ENCODE data around the gene SRSF8. TPM values are rescaled to one million over a fixed set of nuclear protein-coding genes. Genes with fewer than 3 reads are reported as not detected.
A peak's percentile ranks its signal among the peaks of the same experiment; 100 is the strongest.
"Not testable (repeated sequence)": the region's sequence is repeated elsewhere in the genome, so short reads cannot be mapped to it uniquely, and the experiment has no call there.

Gene SRSF8, protein sequence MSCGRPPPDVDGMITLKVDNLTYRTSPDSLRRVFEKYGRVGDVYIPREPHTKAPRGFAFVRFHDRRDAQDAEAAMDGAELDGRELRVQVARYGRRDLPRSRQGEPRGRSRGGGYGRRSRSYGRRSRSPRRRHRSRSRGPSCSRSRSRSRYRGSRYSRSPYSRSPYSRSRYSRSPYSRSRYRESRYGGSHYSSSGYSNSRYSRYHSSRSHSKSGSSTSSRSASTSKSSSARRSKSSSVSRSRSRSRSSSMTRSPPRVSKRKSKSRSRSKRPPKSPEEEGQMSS
- 10 to 100 TPM; 67.2 to 67.9 TPM for total RNA-seq
- 72.7 TPM for polyA plus RNA-seq (2013, experiment 1 of 2)
- 68.8 TPM for polyA plus RNA-seq (2013, experiment 2 of 2)
- total RNA-seq, result 28.7 to 162 (median 95.9) reads per million in 172 experiments

GRCh38 chr11:95066716-95067038 lies at the start of gene SRSF8:
Gene SRSF8, plus strand, starts transcription at chr11:95066919. Its CDS starts 308 bp downstream, at chr11:95067227.
- intact Hi-C loops (cut with DNase I, micrococcal nuclease), result loop anchor here (1.0 to 10.0 kb wide), 5 partner anchors 23 to 1326 kb away; partner anchors contain the start of genes ENDOD1 (in 2 of the 2), CEP57 (in 1 of the 2), CWC15 (in 1 of the 2) and JRKL (in 1 of the 2)
- H3K36me3 ChIP-seq (ENCODE audit: insufficient read depth, low read length), result peaks cover 3% of the 10 kb centered on the region
- Mint-ChIP-seq H3K9me3 (no peaks in the 10 kb centered on the region), H3K4me1 (ENCODE audit: low read depth) (peaks cover 35% of the 10 kb centered on the region), H3K27me3 (no peaks in the 10 kb centered on the region), H3K36me3 (ENCODE audit: low read depth) (peaks cover 30% of the 10 kb centered on the region), H3K27ac (peak within 1 kb of the TSS; percentile 99), H3K4me3 (peak within 1 kb of the TSS; percentile 98)
- POLR2A ChIA-PET, result interaction anchor here (0.7 to 4.1 kb wide), 29 partner anchors 8 to 1325 kb away, joined by 3 to 266 read pairs (median 10); partner anchors contain the start of genes C11orf54, CCDC82, CEP57 and CWC15
- no peaks in the 10 kb centered on the region for H3K27me3 ChIP-seq (ENCODE audit: control insufficient read depth in 1 of 2, insufficient read depth in 2 of 2, low read length in 2 of 2)
- CTCF ChIA-PET, result interaction anchor here (0.6 to 5.3 kb wide), 18 partner anchors 8 to 1323 kb away, joined by 3 to 67 read pairs (median 4); partner anchors contain the start of genes CCDC82, CEP57, CWC15 and ENDOD1
- ATAC-seq (ENCODE audit: poor library complexity), result peak; percentile 5
- peak within 1 kb of the TSS; percentile 95 for H3K4me3 ChIP-seq (ENCODE audit: low read length)
- no peak for DNase-seq
- H3K4me1 ChIP-seq (ENCODE audit: insufficient read depth, low read length), result peaks cover 12% of the 10 kb centered on the region
- H3K27ac ChIP-seq (ENCODE audit: low read depth in 1 of 2, low read length in 2 of 2), result peak within 1 kb of the TSS; percentile 87 to 90
- no peaks in the 10 kb centered on the region for H3K9me3 ChIP-seq (ENCODE audit: control insufficient read depth in 1 of 2, insufficient read depth in 1 of 2, low read length in 2 of 2)
- no peak for TF ChIP-seq CTCF (IDR thresholded peaks at IDR 0.05)

DNA sequence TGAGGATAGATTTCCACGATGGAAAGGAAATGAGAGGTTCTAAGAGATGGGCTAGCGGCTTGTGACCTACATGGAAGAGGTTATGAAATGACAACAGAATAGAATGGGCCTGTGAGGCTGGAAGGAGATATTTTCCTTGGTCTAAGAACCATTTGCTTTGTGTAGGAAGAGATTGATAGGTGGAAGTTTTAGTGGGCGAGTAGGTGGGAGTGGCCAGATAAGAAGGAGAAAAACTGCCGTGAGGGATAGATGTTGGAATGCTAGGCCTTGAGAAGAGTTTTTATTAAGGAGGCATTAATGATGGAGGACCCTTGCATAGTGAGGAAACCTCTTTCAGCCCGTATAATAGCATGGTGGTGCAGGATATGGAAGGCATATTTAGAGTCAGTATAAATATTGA lies 45.3 kb upstream of the SRSF8 start:
- H3K9me3 Mint-ChIP-seq; H3K36me3 Mint-ChIP-seq (ENCODE audit: low read depth); H3K27ac Mint-ChIP-seq; H3K4me3 Mint-ChIP-seq; CTCF ChIA-PET; H3K9me3 ChIP-seq (ENCODE audit: control insufficient read depth in 1 of 2, insufficient read depth in 1 of 2, low read length in 2 of 2); intact Hi-C loops (cut with DNase I, micrococcal nuclease); DNase-seq; POLR2A ChIA-PET; H3K4me1 ChIP-seq (ENCODE audit: insufficient read depth, low read length); H3K4me3 ChIP-seq (ENCODE audit: low read length); H3K27me3 Mint-ChIP-seq; H3K27me3 ChIP-seq (ENCODE audit: control insufficient read depth in 1 of 2, insufficient read depth in 2 of 2, low read length in 2 of 2); H3K36me3 ChIP-seq (ENCODE audit: insufficient read depth, low read length); ATAC-seq (ENCODE audit: poor library complexity); H3K27ac ChIP-seq (ENCODE audit: low read depth in 1 of 2, low read length in 2 of 2); H3K4me1 Mint-ChIP-seq (ENCODE audit: low read depth): not testable (repeated sequence)

DNA sequence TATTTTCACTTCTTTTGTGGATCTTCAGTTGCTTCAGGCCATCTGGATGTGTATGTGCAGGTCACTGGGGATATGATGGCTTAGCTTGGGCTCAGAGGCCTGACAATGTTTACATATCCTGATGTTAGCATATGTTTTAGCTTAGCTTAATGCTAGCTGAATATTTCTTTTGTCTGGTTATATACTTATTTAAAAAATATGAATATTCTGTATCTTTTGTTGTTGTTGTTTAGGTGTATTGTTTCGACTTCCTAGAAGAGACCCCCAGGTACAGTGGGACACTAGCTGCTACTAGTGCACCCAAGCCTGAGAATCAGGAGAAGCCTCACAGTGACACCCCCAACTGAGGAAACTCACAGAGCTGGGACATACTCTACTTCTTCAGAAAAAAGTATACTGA lies 41.8 kb upstream of the SRSF8 start, which contains the start of gene KDM4E:
TSS of gene KDM4E (plus strand) at position 301 of the 400 bp plus-strand sequence. CDS start 300 bp downstream, outside the sequence.
- no peaks in the 10 kb centered on the region for H3K27me3 Mint-ChIP-seq
- Histone ChIP-seq H3K27me3 (ENCODE audit: control insufficient read depth in 1 of 2, insufficient read depth in 2 of 2, low read length in 2 of 2) (no peaks in the 10 kb centered on the region), H3K9me3 (ENCODE audit: control insufficient read depth in 1 of 2, insufficient read depth in 1 of 2, low read length in 2 of 2) (no peaks in the 10 kb centered on the region), H3K4me3 (ENCODE audit: low read length) (no peak within 1 kb of the TSS), H3K4me1 (ENCODE audit: insufficient read depth, low read length) (no peaks in the 10 kb centered on the region), H3K27ac (ENCODE audit: low read depth in 1 of 2, low read length in 2 of 2) (no peak within 1 kb of the TSS), H3K36me3 (ENCODE audit: insufficient read depth, low read length) (no peaks in the 10 kb centered on the region)
- TF ChIP-seq CTCF (IDR thresholded peaks at IDR 0.05), result no peak
- no peaks in the 10 kb centered on the region for H3K4me1 Mint-ChIP-seq (ENCODE audit: low read depth)
- DNase-seq (no peak), ATAC-seq (ENCODE audit: poor library complexity) (no peak)
- intact Hi-C loops (cut with DNase I, micrococcal nuclease), result no loop called here
- no peaks in the 10 kb centered on the region for H3K36me3 Mint-ChIP-seq (ENCODE audit: low read depth)
- ChIA-PET POLR2A (no interaction called here), CTCF (no interaction called here)
- H3K27ac Mint-ChIP-seq, result no peak within 1 kb of the TSS
- H3K4me3 Mint-ChIP-seq, result no peak within 1 kb of the TSS
- H3K9me3 Mint-ChIP-seq, result no peaks in the 10 kb centered on the region

DNA sequence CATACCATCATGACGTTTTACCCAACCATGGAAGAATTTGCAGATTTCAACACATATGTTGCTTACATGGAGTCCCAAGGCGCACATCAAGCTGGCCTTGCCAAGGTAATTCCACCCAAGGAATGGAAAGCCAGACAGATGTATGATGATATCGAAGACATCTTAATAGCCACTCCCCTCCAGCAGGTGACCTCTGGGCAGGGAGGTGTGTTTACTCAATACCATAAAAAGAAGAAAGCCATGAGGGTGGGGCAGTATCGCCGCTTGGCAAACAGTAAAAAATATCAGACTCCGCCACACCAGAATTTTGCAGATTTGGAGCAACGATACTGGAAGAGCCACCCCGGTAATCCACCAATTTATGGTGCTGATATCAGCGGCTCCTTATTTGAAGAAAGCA lies 41.1 kb upstream of the SRSF8 start:
- DNase-seq; H3K4me1 Mint-ChIP-seq (ENCODE audit: low read depth); H3K27me3 ChIP-seq (ENCODE audit: control insufficient read depth in 1 of 2, insufficient read depth in 2 of 2, low read length in 2 of 2); H3K4me1 ChIP-seq (ENCODE audit: insufficient read depth, low read length); H3K36me3 Mint-ChIP-seq (ENCODE audit: low read depth); H3K9me3 ChIP-seq (ENCODE audit: control insufficient read depth in 1 of 2, insufficient read depth in 1 of 2, low read length in 2 of 2); CTCF ChIA-PET; H3K27me3 Mint-ChIP-seq; ATAC-seq (ENCODE audit: poor library complexity); H3K4me3 Mint-ChIP-seq; POLR2A ChIA-PET; H3K9me3 Mint-ChIP-seq; H3K27ac Mint-ChIP-seq; H3K36me3 ChIP-seq (ENCODE audit: insufficient read depth, low read length); H3K4me3 ChIP-seq (ENCODE audit: low read length); H3K27ac ChIP-seq (ENCODE audit: low read depth in 1 of 2, low read length in 2 of 2); intact Hi-C loops (cut with DNase I, micrococcal nuclease): not testable (repeated sequence)

Data from CD4-positive, alpha-beta T cell (primary cell).